Glutamatergic neuron (in vitro differentiated cells): ENCODE results near the gene TRPM5. TPM values are rescaled to one million over a fixed set of nuclear protein-coding genes. Genes with fewer than 3 reads are reported as not detected.
A peak's percentile ranks its signal among the peaks of the same experiment; 100 is the strongest.

Source experiments
- DNase-seq: peaks from one replicate; pipeline ENCODE4 v3.0.0; 2022
- H3K27ac Mint-ChIP-seq: one replicate; pipeline ENCODE4 v1.8.0; 2020; ENCODE audit warnings: mild to moderate bottlenecking, mixed read lengths, inconsistent platforms; ENCODE audit not compliant: unreplicated experiment
- H3K27me3 Mint-ChIP-seq: one replicate; pipeline ENCODE4 v1.8.0; 2020; ENCODE audit warnings: mild to moderate bottlenecking, moderate library complexity, mixed read lengths, inconsistent platforms; ENCODE audit not compliant: unreplicated experiment
- H3K36me3 Mint-ChIP-seq: one replicate; pipeline ENCODE4 v1.8.0; 2020; ENCODE audit warnings: mild to moderate bottlenecking, mixed read lengths, inconsistent platforms; ENCODE audit not compliant: unreplicated experiment
- H3K4me1 Mint-ChIP-seq: one replicate; pipeline ENCODE4 v1.8.0; 2020; ENCODE audit warnings: mild to moderate bottlenecking, low read depth, mixed read lengths, inconsistent platforms; ENCODE audit not compliant: unreplicated experiment
- H3K4me3 Mint-ChIP-seq: one replicate; pipeline ENCODE4 v1.8.0; 2020; ENCODE audit warnings: mild to moderate bottlenecking, mixed read lengths, inconsistent platforms; ENCODE audit not compliant: unreplicated experiment
- H3K9me3 Mint-ChIP-seq: one replicate; pipeline ENCODE4 v1.8.0; 2020; ENCODE audit warnings: mild to moderate bottlenecking, moderate library complexity, mixed read lengths, inconsistent platforms; ENCODE audit not compliant: unreplicated experiment
- total RNA-seq: library from RNA; stranded (reverse); fragmentation: NEBNext Ultra II Directional; extraction: Animal tissue kit (Norgen Biotek cat#: 25700); gene quantifications from one replicate; pipeline ENCODE4 v1.2.1, GENCODE V29; 2021; ENCODE audit not compliant: unreplicated experiment
- TF ChIP-seq, protein P1 (sequence below): fragments of 200-600 bp; sonication (generic); IDR thresholded peaks from one replicate; pipeline ENCODE4 v1.5.0; 2021; ENCODE audit not compliant: partially characterized antibody, unreplicated experiment

The TRPM5 gene
- total RNA-seq, 1 donor from 2014 or later: not detected

DNA sequence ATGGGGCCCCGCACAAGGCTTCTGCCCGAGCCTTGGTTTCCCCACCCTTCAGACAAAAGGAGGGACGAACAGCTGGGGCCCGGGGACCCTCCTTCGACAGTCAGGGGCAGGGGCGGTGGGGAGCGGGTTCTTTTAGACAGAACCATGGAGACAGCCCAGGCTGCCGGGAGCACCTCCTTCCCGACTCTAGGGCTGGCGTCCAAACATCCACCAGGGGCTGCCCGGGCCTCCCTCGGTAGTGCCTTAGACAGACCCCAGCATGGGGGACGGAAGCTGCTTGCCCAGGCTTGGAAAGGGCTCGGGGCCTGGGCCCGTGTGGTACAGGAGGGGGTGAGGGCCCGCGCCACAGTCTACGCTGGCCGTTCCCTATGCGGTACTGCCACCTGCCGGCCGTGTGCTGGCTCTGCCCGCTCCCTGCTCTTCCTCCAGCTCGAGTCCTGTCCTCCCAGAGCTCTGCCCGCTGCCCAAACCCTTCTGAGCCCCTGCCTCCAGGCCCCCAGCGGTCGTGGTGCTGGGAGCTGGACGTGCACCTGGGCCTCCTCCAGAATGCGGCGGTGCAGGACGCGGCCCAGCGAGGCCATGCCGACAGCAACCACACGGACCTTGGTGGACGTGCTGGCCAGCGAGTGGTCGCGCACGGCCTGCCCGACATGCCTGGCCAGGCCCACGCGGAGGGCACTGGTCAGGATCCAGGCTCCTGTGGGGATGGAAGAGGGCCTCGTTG is 23.6 kb downstream of the TRPM5 start:
- Mint-ChIP-seq H3K4me1 (no peaks in the 10 kb centered on the region), H3K4me3 (no peak overlapping the region), H3K9me3 (peaks cover 5% of the 10 kb centered on the region), H3K27me3 (peaks cover 2% of the 10 kb centered on the region), H3K36me3 (no peaks in the 10 kb centered on the region), H3K27ac (no peak overlapping the region)
- DNase-seq: peak; percentile 80
- TF ChIP-seq, protein P1, sequence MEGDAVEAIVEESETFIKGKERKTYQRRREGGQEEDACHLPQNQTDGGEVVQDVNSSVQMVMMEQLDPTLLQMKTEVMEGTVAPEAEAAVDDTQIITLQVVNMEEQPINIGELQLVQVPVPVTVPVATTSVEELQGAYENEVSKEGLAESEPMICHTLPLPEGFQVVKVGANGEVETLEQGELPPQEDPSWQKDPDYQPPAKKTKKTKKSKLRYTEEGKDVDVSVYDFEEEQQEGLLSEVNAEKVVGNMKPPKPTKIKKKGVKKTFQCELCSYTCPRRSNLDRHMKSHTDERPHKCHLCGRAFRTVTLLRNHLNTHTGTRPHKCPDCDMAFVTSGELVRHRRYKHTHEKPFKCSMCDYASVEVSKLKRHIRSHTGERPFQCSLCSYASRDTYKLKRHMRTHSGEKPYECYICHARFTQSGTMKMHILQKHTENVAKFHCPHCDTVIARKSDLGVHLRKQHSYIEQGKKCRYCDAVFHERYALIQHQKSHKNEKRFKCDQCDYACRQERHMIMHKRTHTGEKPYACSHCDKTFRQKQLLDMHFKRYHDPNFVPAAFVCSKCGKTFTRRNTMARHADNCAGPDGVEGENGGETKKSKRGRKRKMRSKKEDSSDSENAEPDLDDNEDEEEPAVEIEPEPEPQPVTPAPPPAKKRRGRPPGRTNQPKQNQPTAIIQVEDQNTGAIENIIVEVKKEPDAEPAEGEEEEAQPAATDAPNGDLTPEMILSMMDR: peak; percentile 84

DNA sequence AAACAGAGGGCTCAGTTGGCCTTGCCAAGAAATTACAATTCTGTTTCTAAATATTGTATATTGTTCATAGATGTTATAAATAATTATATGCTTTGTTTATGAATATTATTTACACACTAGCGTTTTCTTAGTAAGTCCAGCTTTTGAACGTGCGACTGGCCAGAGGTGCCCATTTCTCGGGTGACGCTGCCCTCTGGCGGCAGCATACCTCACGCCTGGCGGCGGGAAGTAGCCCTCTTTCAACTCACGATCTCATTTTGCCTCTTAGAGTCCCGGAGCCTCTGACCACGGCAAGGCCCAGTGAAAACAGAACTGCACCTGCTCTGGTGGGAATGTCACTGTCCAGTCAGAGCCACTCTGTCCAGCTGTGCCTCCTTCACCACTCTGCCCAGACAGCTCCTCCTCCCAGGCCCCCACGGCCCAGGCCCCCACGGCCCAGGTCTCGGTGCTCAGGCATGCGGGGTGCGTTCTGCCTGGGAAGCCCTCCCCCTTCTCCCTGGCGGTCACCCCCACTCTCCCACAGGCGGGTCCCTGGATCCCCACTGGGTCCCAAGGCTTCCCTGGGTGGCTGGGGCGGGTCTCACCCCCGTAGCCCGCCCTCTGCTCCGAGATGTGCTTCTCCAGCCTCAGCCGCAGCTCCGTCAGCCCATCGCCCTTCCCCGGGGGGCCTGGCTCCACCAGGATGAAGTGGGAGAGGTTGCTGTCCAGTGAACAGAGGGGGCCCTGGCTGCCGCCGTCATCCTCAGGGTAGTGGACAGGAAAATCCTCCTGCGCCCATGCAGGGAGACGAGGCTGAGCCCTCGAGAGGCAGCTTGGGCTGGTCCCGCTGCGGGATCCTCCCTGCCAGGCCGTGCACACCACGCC is 24.4 kb downstream of the TRPM5 start:
- H3K4me3 Mint-ChIP-seq: no peak overlapping the region

DNA sequence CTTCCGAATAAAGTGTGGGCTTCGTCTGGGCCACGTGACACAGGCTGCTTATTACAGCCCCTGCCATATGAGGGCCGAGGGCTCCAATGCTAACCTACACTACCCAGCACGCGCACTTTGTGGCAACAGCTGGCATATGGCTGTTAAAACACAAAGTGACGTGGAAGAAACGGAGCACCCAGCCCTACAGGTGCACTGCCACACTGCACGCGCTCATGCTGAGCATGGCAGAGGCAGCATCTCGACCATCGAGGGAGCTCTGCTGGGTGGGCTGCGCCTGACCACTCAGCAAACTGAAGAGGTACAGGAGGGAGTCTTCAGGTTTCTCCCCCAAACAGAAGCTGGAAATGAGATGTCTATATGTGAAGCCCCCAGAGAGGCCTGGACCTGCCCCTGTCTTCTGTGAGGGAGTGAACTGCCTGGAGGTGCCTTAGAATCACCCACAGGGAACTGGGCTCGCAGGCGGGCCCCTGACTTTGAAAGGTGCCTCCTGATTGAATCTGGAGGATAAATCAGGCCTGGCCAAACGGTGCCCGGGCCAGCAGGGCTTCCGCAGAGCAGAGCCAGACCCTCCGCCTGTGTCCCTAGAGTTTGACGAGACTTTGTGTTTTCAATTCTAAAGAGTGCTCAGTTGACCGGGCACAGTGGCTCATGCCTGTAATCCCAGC is 25.5 kb downstream of the TRPM5 start:
- Mint-ChIP-seq H3K36me3 (no peaks in the 10 kb centered on the region), H3K4me1 (no peaks in the 10 kb centered on the region), H3K27me3 (peaks cover 2% of the 10 kb centered on the region), H3K4me3 (no peak overlapping the region), H3K9me3 (peaks cover 3% of the 10 kb centered on the region), H3K27ac (no peak overlapping the region)
- no peak for DNase-seq
- TF ChIP-seq, protein P1: no peak

More for the DNA sequence above, 24.4 kb downstream of the TRPM5 start:
- Mint-ChIP-seq H3K4me1 (no peaks in the 10 kb centered on the region), H3K9me3 (peaks cover 5% of the 10 kb centered on the region), H3K27ac (no peak overlapping the region), H3K36me3 (no peaks in the 10 kb centered on the region), H3K27me3 (peaks cover 2% of the 10 kb centered on the region)
- TF ChIP-seq, protein P1: peak; percentile 74
- DNase-seq: peak; percentile 87

DNA sequence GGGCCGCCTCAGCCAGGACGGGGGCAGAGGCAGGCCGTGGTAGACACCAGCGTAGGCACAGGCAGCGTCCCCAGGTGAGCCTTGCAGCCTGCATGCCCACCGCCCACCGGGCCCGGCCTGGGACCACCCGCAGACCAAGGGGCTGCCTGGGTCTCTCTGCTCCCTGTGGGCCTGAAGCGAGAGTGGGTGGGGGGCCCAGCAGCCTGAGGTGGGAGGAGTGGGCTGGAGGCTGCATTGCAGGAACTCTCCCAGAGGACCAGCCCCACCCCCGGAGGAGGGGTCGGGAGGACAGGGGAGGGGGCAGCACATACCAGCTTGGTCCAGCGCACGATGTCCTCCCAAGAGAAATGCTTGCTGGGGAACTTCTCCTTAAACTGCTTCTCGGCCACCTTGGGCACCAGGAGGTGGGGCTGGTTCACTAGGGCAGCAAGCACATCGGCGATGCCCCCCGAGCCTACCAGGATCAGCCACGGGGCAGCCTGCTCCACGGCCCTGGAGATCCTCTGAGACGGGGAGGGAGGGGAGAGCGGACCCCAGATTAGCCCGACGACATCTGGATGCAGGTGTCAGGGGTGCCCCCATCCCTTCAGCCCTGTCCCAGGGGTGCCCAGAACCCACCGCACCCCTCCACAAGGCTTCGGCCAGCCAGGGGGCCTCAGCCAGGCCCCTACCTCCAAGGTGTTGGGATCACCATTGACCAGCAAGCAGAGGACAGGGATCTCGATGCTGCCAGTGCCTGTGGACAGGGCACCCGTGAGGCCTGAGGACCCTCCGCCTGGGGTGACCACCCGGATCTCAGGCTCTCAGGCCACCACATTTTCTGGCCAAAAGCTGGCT is 26.2 kb downstream of the TRPM5 start:
- no peak for DNase-seq
- H3K27ac Mint-ChIP-seq: no peak overlapping the region
- peaks cover 2% of the 10 kb centered on the region for H3K27me3 Mint-ChIP-seq
- H3K4me1 Mint-ChIP-seq: no peaks in the 10 kb centered on the region
- TF ChIP-seq, protein P1: no peak
- no peak overlapping the region for H3K4me3 Mint-ChIP-seq
- peaks cover 3% of the 10 kb centered on the region for H3K9me3 Mint-ChIP-seq
- no peaks in the 10 kb centered on the region for H3K36me3 Mint-ChIP-seq
